ENCODE data around the gene VANGL1.

The VANGL1 gene

GRCh38 chr1:115651391-115651790 is 9.6 kb downstream of the VANGL1 start:
- H3K4me3 Mint-ChIP-seq: no peak overlapping the region
- no peak for ATAC-seq
- no peak overlapping the region for H3K27ac Mint-ChIP-seq
- no peaks in the 10 kb centered on the region for H3K36me3 Mint-ChIP-seq
- H3K9me3 Mint-ChIP-seq: no peaks in the 10 kb centered on the region
- H3K4me1 Mint-ChIP-seq: peaks cover 5% of the 10 kb centered on the region
- no peaks in the 10 kb centered on the region for H3K27me3 Mint-ChIP-seq

GRCh38 chr1:115652236-115652788 is 10.5 kb downstream of the VANGL1 start:
- Mint-ChIP-seq H3K4me3 (no peak overlapping the region), H3K4me1 (peaks cover 5% of the 10 kb centered on the region), H3K27me3 (no peaks in the 10 kb centered on the region), H3K27ac (no peak overlapping the region), H3K36me3 (no peaks in the 10 kb centered on the region), H3K9me3 (no peaks in the 10 kb centered on the region)
- no peak for ATAC-seq

DNA sequence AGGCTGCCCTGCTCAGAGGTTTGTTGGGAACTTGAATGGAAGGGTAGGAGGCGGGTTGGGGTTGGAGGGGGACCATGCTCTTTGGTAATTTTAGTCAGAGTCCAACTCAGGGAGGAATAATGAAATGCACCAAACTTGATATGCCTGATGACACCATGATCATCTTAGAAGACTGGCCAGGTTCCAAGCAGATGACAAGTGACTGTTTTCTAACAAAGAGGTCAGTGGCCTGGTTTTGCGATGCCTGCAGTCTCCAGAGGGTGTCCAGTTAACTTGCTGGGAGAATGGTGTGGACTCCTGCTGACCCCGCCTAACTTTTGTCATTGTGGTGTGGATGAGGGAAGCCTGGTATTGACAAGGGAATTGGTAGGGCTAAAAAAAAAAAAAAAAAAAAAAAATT is 12.4 kb downstream of the VANGL1 start:
- no peak for ATAC-seq
- Mint-ChIP-seq H3K4me3 (no peak overlapping the region), H3K27ac (no peak overlapping the region), H3K9me3 (no peaks in the 10 kb centered on the region), H3K27me3 (no peaks in the 10 kb centered on the region), H3K36me3 (no peaks in the 10 kb centered on the region), H3K4me1 (peaks cover 5% of the 10 kb centered on the region)

GRCh38 chr1:115654663-115655305 is 13.0 kb downstream of the VANGL1 start:
- no peaks in the 10 kb centered on the region for H3K27me3 Mint-ChIP-seq
- no peaks in the 10 kb centered on the region for H3K36me3 Mint-ChIP-seq
- no peaks in the 10 kb centered on the region for H3K9me3 Mint-ChIP-seq
- H3K4me3 Mint-ChIP-seq: no peak overlapping the region
- H3K27ac Mint-ChIP-seq: no peak overlapping the region
- ATAC-seq: no peak
- H3K4me1 Mint-ChIP-seq: peaks cover 1% of the 10 kb centered on the region

DNA sequence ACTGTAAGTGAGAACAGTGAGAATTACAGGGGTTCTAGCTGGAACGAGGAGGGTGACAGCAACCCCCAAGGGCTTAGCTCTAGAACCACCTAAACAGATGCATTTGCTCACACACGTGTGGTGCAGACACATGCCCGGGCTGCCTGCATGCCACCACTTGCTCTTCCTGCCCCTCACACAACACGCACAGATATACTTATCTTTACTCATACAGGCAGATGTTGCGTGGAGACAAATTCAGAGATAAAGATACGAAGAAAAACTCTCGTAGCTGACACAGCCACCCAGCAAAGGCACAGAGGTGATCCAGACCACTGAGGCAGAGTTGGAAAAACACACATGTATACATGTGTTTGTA is 13.5 kb downstream of the VANGL1 start:
- Mint-ChIP-seq H3K4me1 (no peaks in the 10 kb centered on the region), H3K27ac (no peak overlapping the region), H3K4me3 (no peak overlapping the region), H3K9me3 (no peaks in the 10 kb centered on the region), H3K27me3 (no peaks in the 10 kb centered on the region), H3K36me3 (no peaks in the 10 kb centered on the region)
- no peak for ATAC-seq

GRCh38 chr1:115655916-115656315 is 14.1 kb downstream of the VANGL1 start:
- Mint-ChIP-seq H3K4me3 (no peak overlapping the region), H3K36me3 (no peaks in the 10 kb centered on the region), H3K9me3 (no peaks in the 10 kb centered on the region), H3K27ac (no peak overlapping the region), H3K27me3 (no peaks in the 10 kb centered on the region), H3K4me1 (no peaks in the 10 kb centered on the region)
- no peak for ATAC-seq

GRCh38 chr1:115656461-115657077 is 14.8 kb downstream of the VANGL1 start:
- H3K4me1 Mint-ChIP-seq: no peaks in the 10 kb centered on the region
- ATAC-seq: no peak
- no peaks in the 10 kb centered on the region for H3K9me3 Mint-ChIP-seq
- no peaks in the 10 kb centered on the region for H3K36me3 Mint-ChIP-seq
- H3K27me3 Mint-ChIP-seq: no peaks in the 10 kb centered on the region
- no peak overlapping the region for H3K27ac Mint-ChIP-seq
- no peak overlapping the region for H3K4me3 Mint-ChIP-seq

GRCh38 chr1:115658646-115659045 is 16.9 kb downstream of the VANGL1 start:
- no peak overlapping the region for H3K27ac Mint-ChIP-seq

GRCh38 chr1:115660151-115660550 is 18.4 kb downstream of the VANGL1 start:
- Mint-ChIP-seq H3K36me3 (no peaks in the 10 kb centered on the region), H3K27ac (no peak overlapping the region), H3K4me3 (no peak overlapping the region), H3K27me3 (no peaks in the 10 kb centered on the region), H3K4me1 (no peaks in the 10 kb centered on the region), H3K9me3 (no peaks in the 10 kb centered on the region)
- no peak for ATAC-seq

More at GRCh38 chr1:115658646-115659045, 16.9 kb downstream of the VANGL1 start:
- no peak for ATAC-seq
- no peak overlapping the region for H3K4me3 Mint-ChIP-seq
- H3K27me3 Mint-ChIP-seq: no peaks in the 10 kb centered on the region
- H3K4me1 Mint-ChIP-seq: no peaks in the 10 kb centered on the region
- no peaks in the 10 kb centered on the region for H3K9me3 Mint-ChIP-seq
- H3K36me3 Mint-ChIP-seq: no peaks in the 10 kb centered on the region

DNA sequence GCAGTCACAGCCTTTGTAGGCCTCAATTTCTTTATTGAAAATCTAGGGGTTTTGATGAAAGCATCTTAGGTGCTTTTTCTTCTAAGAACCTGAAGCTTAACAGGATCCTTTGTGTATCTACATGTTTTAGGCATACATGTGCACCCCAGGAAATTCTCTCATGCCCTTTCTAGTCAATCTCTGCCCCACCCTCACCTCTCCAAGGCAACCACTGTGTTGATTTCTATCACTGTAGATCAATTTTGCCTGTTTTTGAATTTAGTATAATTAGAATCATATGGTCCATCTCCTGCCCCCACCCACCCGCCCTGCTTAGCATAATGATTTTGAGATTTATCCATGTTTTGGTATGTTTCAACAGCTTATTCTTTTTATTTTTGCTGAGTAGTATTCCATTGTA is 19.4 kb downstream of the VANGL1 start:
- Mint-ChIP-seq H3K9me3 (no peaks in the 10 kb centered on the region), H3K4me1 (no peaks in the 10 kb centered on the region), H3K36me3 (no peaks in the 10 kb centered on the region), H3K4me3 (no peak overlapping the region), H3K27me3 (no peaks in the 10 kb centered on the region), H3K27ac (no peak overlapping the region)
- no peak for ATAC-seq

GRCh38 chr1:115665319-115666096 is 23.7 kb downstream of the VANGL1 start:
- H3K27me3 Mint-ChIP-seq: no peaks in the 10 kb centered on the region
- no peaks in the 10 kb centered on the region for H3K9me3 Mint-ChIP-seq
- no peak overlapping the region for H3K27ac Mint-ChIP-seq
- ATAC-seq: no peak
- H3K36me3 Mint-ChIP-seq: no peaks in the 10 kb centered on the region
- no peaks in the 10 kb centered on the region for H3K4me1 Mint-ChIP-seq
- no peak overlapping the region for H3K4me3 Mint-ChIP-seq

GRCh38 chr1:115666206-115666605 is 24.4 kb downstream of the VANGL1 start:
- no peaks in the 10 kb centered on the region for H3K27me3 Mint-ChIP-seq
- H3K27ac Mint-ChIP-seq: no peak overlapping the region
- H3K4me1 Mint-ChIP-seq: no peaks in the 10 kb centered on the region
- no peak for ATAC-seq
- no peaks in the 10 kb centered on the region for H3K9me3 Mint-ChIP-seq
- no peak overlapping the region for H3K4me3 Mint-ChIP-seq
- no peaks in the 10 kb centered on the region for H3K36me3 Mint-ChIP-seq

DNA sequence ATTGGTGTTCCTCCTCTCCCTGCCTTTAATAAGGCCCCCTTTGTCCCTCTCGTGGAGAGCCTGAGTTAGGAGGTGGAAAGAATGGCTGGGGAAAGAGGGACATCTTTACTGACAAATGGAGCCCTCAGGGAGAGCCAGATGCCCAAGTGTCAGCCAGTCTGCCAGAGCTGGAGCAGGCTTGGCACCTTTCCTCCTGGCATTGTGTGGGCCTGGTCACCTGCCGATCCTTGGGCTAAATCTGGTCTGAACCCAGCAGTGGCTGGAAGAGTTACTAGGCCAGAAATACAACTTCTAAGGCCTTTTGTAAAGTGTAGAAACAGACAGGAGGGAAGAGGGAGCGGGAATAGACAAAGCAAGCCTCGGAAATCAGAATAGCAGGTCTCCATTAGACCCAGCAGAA is 24.9 kb downstream of the VANGL1 start:
- Mint-ChIP-seq H3K4me1 (no peaks in the 10 kb centered on the region), H3K36me3 (no peaks in the 10 kb centered on the region), H3K9me3 (no peaks in the 10 kb centered on the region), H3K27ac (no peak overlapping the region), H3K27me3 (no peaks in the 10 kb centered on the region), H3K4me3 (no peak overlapping the region)
- no peak for ATAC-seq

DNA sequence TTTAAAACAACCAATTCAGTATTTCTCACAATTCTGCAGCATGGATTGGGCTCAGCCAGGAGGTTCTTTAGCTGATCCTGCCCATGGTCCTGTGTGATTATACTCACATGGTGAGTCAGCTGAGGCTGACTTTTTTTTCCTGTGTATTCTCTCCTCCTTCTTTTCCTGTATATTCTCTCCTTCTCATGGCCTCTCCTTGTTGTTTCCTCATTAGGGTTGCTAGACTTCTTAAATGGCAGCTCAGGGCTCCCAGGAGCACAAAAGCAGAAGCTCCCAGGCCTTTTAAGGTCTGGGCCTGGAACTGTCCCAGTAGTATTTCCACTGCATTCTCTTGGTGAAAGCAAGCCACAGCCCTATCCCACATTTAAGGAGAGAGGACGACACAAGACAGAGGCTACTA is 26.8 kb downstream of the VANGL1 start:
- ATAC-seq: no peak
- Mint-ChIP-seq H3K4me1 (no peaks in the 10 kb centered on the region), H3K4me3 (no peak overlapping the region), H3K27ac (no peak overlapping the region), H3K36me3 (no peaks in the 10 kb centered on the region), H3K9me3 (no peaks in the 10 kb centered on the region), H3K27me3 (no peaks in the 10 kb centered on the region)

GRCh38 chr1:115669002-115669673 is 27.4 kb downstream of the VANGL1 start:
- ATAC-seq: no peak
- no peaks in the 10 kb centered on the region for H3K9me3 Mint-ChIP-seq
- H3K4me1 Mint-ChIP-seq: no peaks in the 10 kb centered on the region
- H3K4me3 Mint-ChIP-seq: no peak overlapping the region
- no peaks in the 10 kb centered on the region for H3K27me3 Mint-ChIP-seq
- no peak overlapping the region for H3K27ac Mint-ChIP-seq
- H3K36me3 Mint-ChIP-seq: no peaks in the 10 kb centered on the region

Data from stimulated activated memory B cell treated with anti-CD40 and anti-IgM and Interleukin-4, amounts not matched to agents 10 μg/mL and 1 μg/mL and 100 μg/mL, for 72 hours (primary cell).